Sciatic nerve (tissue), 2 donors: ENCODE data around the gene PRPSAP1. TPM values are rescaled to one million over a fixed set of nuclear protein-coding genes. Genes with fewer than 3 reads are reported as not detected.
"Not testable (repeated sequence)": the region's sequence is repeated elsewhere in the genome, so short reads cannot be mapped to it uniquely, and the experiment has no call there.

Experiments used
- ATAC-seq: fragments of 200-7000 bp; cut with Tn5 transposase; one replicate; pipeline ENCODE4 v1.9.1; 2020; ENCODE audit warnings: mild to moderate bottlenecking, moderate library complexity
- DNase-seq: peaks from one replicate; pipeline ENCODE4 v3.0.0-alpha.2; 2020; ENCODE audit warnings: low spot score
- intact Hi-C: fragments of 100-400 bp; cut with DNase I; formaldehyde crosslinking; loops from one replicate; pipeline ENCODE4 v1.14.2; 2022
- total RNA-seq: library from RNA; stranded (reverse); fragmentation: NEBNext Ultra II Directional; extraction: Animal tissue kit (Norgen Biotek cat#: 25700); gene quantifications from one replicate; pipeline ENCODE4 v1.2.1, GENCODE V29; 2021
- donor health status: DM: no; HTN: no; CAD: no.
- donor health status: DM: no; HTN: no; CAD: no.

The PRPSAP1 gene
- total RNA-seq, 1 donor from 2014 or later, result 74.3 TPM

DNA sequence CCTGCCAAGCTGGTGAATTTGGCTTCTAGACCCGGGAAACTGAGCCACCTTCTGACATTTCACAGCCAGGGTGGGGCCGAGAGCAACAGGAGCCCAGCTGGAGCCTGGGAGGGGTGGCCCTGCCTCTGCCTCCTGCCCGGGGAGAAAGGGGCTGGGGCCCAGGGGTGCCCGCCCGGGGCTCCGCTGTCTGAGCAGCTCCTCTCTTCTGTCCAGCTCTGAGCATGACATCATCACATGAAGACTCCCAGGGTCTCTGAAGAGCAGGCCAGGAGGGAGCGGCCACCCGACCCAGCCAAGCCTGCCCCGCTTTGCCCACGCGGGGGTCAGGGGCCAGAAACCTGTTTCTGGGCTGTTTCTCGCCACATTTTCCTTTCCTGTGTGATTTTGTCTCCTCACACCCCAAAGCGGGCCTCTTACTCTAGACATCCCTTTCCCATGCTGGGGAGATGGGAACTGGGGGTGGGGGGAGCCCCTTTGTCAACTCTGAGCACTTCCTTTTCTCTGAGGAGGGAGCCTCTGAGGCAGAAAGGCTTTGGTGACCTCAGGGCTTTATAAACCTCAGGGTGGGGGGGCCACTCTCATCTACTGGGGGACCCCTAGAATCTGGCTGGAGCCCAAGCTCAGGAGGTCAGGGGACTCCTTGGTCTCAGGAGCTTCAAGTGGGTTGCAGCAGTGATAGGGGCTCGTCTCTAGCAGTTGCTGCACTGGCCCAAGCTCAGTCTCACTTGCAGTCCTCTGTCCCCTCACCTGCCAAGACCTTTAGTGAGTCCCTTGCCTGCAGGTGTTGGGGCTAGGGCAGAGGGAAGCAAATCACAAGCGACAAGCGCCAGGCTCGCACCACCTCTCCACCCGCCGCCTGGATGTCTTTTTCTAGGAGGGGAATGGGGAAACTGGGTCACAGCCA lies 80.9 kb downstream of the PRPSAP1 start:
- peak; percentile 21 for ATAC-seq
- no peak for DNase-seq
- intact Hi-C loops, result no loop called here

DNA sequence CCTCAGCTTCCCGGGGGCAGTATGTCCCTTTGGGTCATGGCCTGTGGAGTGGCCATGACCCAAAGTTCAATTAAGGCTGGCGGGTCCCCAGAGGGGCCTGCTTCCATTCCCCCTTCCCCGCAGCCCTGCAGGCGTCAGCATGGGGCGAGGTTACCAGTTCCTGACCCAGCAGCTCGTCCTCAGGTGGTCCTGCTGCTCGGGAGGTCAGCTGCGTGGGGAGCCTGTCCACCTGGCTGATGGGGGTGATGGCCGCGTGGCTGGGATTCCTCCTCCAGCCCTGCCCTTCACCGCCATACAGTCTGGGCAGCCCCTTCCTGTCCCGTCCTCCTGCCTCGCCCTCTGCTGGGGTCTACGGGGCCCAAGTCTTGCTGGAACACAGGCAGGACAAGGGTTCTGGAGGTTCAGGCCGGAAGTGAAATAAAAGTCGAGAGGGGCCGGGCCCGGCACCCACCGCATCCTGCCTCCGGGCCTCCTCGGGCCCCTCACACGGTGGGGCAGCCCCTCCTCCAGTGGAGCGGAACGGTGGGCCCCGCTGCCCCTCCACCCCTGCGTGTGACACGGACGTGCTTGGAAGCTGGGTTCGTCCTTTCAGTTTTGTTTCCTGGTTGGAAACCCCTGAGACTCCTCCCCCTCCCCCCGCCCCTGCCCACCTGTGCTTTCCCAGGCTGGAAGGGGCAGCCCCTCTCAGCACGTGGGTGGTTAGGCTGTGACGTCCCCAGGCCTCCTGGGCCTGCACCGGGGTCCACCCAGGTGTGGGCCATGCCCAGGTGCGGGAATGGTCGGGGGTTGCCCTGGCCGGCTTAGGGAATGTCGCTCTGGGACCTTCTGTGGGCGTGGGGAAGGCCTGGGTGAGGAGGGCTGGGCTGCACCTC lies 81.8 kb downstream of the PRPSAP1 start:
- DNase-seq (no peak), ATAC-seq (peak; percentile 7)
- intact Hi-C loops, result no loop called here

DNA sequence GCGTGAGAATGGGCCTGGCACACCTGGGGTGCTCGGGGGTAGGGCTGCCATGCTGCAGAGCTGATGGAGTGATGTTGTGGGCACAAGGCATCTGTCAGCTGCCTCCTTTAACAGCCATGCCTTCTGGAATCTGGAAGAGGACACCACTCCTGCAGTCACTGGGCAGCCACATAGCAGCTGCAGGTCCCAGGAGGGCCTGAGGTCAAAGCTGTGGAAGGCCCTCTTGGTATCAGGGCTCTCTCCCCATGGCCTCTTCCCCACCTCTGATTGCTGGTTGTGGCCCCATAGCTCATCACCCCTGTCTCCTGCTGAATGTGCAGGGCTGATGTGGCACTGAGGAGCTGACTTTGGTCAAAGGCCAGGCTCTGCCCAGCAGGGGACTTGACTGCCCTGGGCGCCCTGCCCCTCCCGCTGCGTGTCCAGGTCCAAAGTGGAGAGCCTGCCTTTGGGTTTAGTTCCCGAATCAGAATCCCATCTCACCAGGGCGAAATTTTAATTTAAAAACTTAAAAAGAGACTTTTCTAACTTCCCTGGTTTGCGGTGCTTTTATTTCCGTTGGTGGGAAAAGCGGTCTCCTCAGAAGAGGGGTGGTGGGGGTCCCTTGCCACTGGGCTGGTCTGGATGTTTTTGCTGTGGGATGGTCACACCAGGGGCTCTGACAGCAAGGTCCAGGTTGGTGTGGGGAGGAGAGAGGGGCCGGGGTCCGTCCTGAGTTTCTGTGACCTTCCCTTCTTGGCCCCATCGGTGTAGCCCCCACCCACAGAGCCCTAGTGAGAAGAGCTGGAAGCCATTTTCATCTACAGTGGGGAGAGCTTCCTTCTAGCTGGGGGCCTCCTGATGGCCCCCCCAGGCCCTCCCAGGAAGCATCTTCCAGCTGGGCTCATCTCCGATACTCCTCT lies 82.7 kb downstream of the PRPSAP1 start:
- DNase-seq (no peak), ATAC-seq (no peak)
- intact Hi-C loops, result no loop called here

DNA sequence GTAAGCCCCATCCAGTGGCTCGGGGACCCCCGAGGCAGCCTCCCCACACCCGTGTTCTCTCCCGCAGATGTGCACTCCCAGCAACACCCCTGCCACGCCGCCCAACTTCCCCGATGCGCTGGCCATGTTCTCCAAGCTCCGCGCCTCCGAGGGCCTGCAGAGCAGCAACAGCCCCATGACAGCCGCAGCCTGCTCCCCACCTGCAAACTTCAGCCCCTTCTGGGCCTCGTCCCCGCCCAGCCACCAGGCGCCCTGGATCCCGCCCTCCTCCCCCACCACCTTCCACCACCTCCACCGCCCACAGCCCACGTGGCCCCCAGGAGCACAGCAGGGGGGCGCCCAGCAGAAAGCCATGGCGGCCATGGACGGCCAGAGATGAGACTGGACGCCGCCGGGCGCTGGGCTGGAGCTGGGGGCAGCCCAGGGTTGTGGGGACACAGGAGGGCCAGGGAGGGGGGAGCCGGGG lies 83.6 kb downstream of the PRPSAP1 start:
- DNase-seq (no peak), ATAC-seq (no peak)
- intact Hi-C loops, result no loop called here

DNA sequence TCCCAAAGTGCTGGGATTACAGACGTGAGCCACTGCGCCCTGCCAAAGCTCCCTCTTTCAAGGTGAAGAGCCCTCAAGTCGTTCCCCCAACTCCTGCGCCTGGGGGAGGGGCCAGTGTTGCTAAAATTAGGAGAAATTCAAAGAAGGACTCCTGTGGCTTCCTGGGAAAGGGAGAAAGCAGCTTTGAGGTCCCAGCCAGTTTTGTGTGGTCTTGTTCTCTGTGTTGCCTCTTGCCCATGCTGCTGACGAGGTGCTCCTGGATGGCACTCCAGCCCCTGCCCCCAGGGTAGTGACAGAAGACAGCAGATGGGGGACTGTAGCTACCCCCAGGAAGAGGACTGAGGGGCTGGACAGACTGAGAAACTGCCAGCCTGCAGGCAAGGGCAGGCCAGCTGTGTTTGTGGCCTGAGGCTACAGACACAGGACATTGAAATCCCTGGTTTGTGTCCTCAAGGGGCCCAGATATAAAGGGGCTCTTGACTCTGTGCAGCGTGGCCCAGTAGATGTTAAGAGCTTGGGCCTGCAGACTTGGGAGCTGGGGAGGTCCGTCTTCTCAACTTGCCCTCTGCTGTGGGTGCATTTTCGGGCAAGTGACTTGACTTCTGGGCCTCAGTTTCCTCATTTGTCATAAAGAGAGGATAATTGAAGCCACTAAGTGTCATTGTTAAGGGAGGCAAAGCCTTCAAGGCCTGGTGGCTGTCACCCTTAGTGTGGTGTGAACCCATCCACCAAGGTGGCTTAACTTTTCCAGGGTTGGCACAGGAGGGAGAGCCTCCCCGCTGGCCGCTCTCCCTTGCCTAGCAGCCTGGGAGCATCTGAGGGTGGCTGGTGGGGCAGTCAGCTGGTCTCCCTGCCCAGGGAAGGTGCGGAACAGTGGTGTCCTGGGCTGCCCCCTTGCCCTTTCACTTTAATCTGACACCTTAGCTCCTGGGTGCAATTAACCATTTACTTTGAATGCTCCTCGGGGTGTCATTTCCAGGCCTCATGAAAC lies 84.4 kb downstream of the PRPSAP1 start:
- DNase-seq (no peak), ATAC-seq (no peak)
- intact Hi-C loops, result no loop called here

DNA sequence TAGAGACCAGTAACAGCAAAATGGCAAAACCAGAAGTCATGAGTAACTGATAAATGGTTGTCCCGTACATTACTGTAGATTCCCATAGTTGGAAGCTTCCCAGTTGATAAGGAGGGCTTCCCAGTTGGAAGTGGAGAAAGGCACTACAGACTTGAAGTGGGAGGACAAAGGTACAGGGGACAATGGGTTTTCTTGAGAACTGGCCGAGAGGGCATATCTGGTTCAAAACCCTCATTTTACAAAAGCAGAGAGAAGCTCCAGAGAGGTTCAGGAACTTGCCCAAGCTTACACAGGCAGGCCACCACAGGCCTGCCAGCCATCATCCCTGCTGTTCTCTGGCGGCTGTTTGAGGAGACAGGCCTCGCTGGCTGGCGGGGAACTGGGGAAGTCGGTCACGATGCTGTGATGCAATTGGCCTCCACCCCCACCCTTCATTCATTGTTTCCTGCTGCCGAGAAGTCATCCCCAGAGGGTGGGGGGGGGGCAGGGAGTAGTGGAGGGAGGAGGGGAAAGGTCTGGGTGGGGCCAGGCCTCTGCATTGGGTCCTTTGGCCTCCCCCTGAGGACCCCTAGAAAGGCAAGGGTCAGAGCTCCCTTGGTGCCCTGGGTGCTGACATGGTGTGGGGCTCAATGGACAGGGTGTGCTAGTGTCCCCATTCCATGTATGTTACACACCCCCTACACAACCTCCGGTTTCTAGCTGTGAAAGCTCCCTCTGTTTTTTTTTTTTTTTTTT lies 85.5 kb downstream of the PRPSAP1 start:
- DNase-seq, result peak; percentile 87
- intact Hi-C loops, result no loop called here
- peak; percentile 49 for ATAC-seq

DNA sequence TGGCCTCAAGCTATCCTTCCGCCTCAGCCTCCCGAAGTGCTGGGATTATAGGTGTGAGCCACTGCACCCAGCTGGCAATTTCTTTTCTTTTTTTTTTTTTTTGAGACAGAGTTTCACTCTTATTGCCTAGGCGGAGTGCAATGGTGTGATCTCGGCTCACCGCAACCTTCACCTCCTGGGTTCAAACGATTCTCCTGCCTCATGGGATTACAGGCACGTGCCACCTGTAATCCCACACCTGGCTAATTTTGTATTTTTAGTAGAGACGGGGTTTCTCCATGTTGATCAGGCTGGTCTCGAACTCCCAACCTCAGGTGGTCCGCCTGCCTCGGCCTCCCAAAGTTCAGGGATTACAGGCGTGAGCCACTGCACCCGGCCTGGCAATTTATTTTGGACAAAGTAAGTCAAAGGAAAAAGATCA lies 86.1 kb downstream of the PRPSAP1 start:
- intact Hi-C loops, ATAC-seq: not testable (repeated sequence)

DNA sequence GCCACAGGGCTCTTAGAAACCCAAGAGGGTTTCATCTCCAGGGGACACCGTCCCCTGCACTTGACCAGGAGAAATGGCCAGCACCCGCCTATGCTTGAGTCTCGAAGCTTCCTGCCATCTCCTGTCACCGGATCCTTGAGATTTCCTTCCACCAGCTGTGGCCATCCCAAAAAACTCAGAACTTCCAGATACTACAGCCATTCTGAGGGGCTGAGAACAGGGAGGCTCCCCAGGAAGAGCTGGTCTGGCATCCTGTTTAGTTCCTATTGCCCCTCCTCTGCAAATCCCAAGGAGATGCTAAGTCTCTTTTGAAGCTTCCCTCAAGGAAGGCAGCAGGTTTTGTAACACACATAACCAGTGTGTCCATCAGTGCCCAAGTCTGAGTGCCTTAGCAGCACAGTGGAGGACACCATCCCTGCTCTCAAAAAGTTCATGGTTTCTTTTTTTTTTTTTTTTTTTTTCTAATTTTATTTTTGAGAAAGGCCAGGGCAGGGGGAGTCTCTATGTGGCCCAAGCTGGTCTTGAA lies 86.6 kb downstream of the PRPSAP1 start:
- intact Hi-C loops, result no loop called here
- no peak for ATAC-seq
- DNase-seq, result no peak

More for the DNA sequence above, 86.1 kb downstream of the PRPSAP1 start:
- DNase-seq, result not testable (repeated sequence)

DNA sequence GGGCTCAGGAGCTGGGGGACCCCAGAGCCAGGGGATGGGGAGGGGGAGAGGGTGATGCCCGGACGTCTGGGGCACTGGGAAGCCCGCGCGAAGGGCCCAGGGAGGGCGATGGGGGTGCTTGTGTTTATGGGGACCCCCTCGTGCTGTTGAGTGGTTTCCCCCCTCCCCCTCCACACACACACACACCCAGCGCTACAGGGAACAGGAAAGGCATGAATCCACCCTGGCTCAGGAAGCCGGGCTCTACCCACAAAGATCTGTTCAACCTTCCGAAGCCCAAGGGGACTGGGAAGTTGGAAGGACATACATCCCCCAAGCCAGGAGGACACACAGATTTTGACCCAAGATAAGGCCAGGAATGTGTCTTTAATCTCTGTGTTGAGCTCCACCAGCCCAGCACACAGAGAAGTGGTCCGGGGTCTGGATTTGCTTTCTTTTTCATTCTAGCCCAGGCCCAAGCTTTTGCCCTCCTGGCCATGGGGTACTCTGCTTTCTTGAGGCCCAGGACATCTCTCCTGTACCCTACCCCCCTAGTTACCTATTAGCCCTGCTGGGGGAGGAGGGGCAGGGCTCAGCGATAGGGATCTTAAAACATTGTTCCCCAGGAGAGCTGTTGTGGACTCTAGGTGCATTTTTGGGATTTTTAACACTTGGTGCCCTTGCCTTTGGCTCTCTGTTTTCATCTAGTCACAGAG lies 87.3 kb downstream of the PRPSAP1 start:
- DNase-seq (no peak), ATAC-seq (no peak)
- intact Hi-C loops, result no loop called here

DNA sequence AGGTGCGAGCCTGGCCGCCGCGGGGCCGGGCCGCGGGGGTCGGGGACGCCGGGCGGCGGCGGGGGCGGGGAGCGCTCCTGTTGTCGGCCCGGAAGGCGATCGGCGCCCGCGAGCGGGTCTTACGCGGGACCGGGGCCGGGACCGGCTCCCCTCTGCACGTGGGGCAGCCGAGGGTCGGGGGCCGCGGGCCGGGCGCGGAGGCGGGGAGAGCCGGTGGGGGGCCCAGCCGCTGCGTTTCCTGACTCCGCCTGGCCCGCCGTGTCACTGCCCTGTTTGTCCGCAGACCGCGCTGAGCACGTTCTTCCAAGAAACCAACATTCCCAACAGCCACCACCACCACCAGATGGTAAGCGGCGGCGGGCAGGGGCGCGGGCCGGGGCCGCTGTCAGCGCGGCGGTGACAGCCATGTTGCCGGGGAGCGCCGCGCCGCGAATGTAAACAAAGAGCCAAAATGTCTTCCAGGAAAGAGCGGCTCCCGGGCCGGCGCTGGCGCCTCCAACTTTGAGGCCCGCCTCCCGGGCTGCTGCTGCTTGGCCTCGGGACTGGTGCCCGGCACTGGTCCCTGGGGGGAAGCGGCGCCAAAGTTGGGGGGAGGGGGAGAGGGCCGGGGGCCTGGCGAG lies 88.0 kb downstream of the PRPSAP1 start:
- no peak for DNase-seq
- intact Hi-C loops, result no loop called here
- ATAC-seq, result no peak

DNA sequence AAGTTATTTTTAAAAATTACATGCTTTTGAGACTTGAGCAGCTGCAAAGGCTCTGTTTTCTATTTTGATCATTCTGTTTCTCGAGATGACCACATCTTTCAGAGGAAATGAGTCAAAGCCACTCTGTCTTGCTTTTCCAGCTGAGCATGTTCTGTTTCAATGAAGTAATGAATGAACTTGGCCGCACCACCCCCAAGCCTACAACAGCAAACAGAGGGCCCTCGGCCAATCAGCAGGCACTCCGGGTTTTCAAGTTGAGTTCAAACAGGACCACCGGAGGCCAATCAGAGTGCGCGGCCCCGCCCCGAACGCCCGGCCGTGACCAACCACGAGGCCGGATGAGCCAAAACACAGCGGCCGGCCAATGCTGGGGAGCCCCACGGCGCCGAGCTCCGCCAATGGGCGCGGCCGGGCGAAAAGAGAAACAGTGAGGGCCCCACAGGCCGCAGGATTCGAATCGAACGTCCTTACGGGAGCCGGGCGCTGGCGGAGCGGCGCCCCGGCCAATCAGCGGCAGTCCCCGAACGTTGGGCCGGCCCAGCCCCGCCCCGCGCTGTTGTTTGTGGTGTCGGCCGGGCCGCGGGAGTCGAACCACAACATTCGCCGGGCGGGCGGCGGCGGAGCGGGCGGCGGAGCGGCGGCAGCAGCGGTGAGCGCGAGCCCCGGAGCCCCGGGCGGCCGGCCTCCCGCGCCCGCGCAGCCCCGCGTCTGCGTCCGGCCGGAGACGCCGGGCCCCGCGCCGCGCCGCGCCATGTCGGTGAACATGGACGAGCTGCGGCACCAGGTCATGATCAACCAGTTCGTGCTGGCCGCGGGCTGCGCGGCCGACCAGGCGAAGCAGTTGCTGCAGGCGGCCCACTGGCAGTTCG lies 88.7 kb downstream of the PRPSAP1 start, which contains the start of gene UBALD2:
Gene UBALD2 (plus strand): TSS at position 594 of the 869 bp plus-strand sequence. CDS start 158 bp downstream, at position 752.
- intact Hi-C loops, result no loop called here
- ATAC-seq (peak; percentile 97), DNase-seq (peak; percentile 99)

DNA sequence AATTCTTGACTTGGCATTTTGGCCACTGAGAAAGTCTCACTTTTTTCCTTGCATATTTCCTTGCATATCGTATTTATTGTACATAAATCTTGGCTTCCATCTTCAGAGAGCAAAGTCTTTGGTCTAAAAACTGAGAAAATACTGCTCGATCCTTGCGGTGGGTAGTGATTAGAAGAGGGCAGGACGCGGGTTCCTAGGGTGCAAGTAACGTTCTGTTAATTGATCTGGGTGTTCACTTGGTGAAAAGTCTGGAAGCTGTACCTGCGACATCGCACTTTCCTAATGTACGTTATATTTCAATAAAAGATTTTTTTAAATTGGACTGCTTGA lies 89.3 kb downstream of the PRPSAP1 start:
- intact Hi-C loops, result no loop called here
- no peak for DNase-seq
- no peak for ATAC-seq

DNA sequence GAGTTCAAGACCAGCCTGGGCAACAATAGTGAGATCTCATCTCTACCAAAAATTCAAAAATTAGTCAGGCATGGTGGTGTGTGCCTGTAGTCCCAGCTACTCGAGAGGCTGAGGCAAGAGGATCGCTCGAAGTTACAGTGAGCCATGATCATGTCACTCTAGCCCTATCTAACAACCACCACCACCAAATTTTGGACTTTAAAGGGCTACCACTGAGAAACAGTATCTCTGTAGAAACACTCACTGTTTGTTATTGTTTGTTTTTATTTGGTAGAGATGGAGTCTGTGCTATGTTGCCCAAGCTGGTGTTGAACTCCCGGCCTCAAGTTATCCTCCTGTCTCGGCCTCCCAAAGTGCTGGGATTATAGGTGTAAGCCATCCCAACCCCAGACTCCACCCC lies 89.8 kb downstream of the PRPSAP1 start:
- DNase-seq (no peak), ATAC-seq (no peak)
- intact Hi-C loops, result no loop called here

DNA sequence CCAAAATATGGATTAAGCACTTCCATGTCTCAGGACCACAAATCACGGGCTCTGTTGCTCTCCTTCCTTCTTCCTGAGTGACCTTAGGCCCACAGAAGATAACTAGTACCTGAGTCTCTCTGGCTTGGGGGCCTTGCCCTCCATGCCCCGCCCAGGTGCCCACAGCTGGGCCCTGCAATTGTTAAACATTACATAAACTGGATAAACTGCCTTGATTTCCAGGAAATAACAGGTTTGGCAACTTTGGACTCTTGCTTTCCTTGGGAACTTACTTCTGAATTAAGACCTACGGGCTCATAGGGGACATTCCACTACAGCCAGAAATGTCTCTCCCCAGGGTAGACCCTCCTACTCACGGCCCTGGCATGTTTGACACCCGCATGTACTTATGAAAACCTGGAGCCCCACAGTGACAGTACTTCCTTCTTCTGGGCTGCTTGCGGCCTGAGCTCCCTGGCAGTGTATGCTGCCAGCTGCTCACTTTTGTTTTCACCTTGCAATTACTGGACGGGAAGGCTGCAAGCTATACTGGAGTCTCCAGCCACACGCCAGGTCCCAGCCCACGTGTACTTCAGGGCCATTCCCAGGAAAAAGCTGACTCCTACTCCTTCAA lies 90.9 kb downstream of the PRPSAP1 start:
- ATAC-seq (no peak), DNase-seq (no peak)
- intact Hi-C loops, result no loop called here
